K562 (cell line): ENCODE data around the gene HPS1. TPM values are rescaled to one million over a fixed set of nuclear protein-coding genes. Genes with fewer than 3 reads are reported as not detected.

ENCODE experiments used
- ATAC-seq: fragments of 200-7000 bp; cut with Tn5 transposase; 3 replicates; pipeline ENCODE4 v1.9.1; 2020; ENCODE audit warnings: moderate library complexity
- BruUV-seq: library from RNA; stranded (reverse); fragments of 400-500 nt; replicated peaks from 2 replicates; lab custom pipeline; 2021; lab: Mats Ljungman, UMichigan
- CTCF ChIA-PET: fragments of 300-600 bp; formaldehyde crosslinking; extraction: SDS; loops from one replicate; lab custom pipeline; 2021; ENCODE audit warnings: low intra/inter-chr PET ratio; lab: Yijun Ruan, JAX
- POLR2A ChIA-PET: fragments of 300-600, 350-650 bp; sonication (Branson Sonifier 250); formaldehyde crosslinking; extraction: SDS; loops from one replicate; lab custom pipeline; 2021; ENCODE audit warnings: antibody characterized with exemption, inconsistent platforms; lab: Yijun Ruan, JAX
- DNase-seq, 4 experiments: peaks; one replicate each; pipeline versions ENCODE4 v3.0.0 to v3.0.0-alpha.2; 2011 to 2018; ENCODE audit warnings: low spot score in 3 of 4, mixed read lengths in 3 of 4; ENCODE audit errors: extremely low read depth in 1 of 4
- FAIRE-seq: peaks from 2 replicates; lab custom pipeline; 2011; peaks lifted over from hg19 to GRCh38; lab: Jason Lieb, UNC
- H2AFZ ChIP-seq: 2 replicates; pipeline ENCODE4 v1.6.0; 2011; ENCODE audit warnings: low read depth, low read length, control low read depth, inconsistent platforms
- H3K27ac ChIP-seq: fragments of 200-600 bp; 3 replicates; pipeline ENCODE4 v1.8.0; 2011; ENCODE audit warnings: low read depth, mild to moderate bottlenecking, control low read depth, inconsistent platforms, low read length, moderate library complexity, mixed read lengths; ENCODE audit errors: extremely low read depth
- H3K27me3 ChIP-seq, 2 experiments: fragments of 300-600 bp in 1 of 2; 2 replicates in 1 of 2; 3 replicates in 1 of 2; pipeline versions ENCODE4 v1.6.0 to v1.8.0; 2011; ENCODE audit warnings: inconsistent platforms in 2 of 2, low read length in 2 of 2, mild to moderate bottlenecking in 1 of 2, mixed read lengths in 1 of 2, moderate library complexity in 1 of 2; ENCODE audit not compliant: control insufficient read depth in 2 of 2, insufficient read depth in 2 of 2
- H3K36me3 ChIP-seq: fragments of 300-600 bp; 3 replicates; pipeline ENCODE4 v1.8.0; 2011; ENCODE audit warnings: mild to moderate bottlenecking, low read length, inconsistent platforms; ENCODE audit not compliant: control insufficient read depth, insufficient read depth
- H3K4me1 ChIP-seq, 2 experiments: fragments of 200-600 bp in 1 of 2; replicated peaks in 1 of 2; 2 replicates in 1 of 2; 3 replicates in 1 of 2; pipeline versions ENCODE4 v1.5.1 to v1.8.0; 2011; ENCODE audit warnings: inconsistent platforms in 2 of 2, low read length in 2 of 2, mild to moderate bottlenecking in 1 of 2, mixed read lengths in 1 of 2, moderate library complexity in 1 of 2; ENCODE audit not compliant: control insufficient read depth in 2 of 2, insufficient read depth in 2 of 2
- H3K4me2 ChIP-seq: 2 replicates; pipeline ENCODE4 v1.6.1; 2011; ENCODE audit warnings: low read length, control low read depth, inconsistent platforms, mixed read lengths; ENCODE audit not compliant: insufficient read depth
- H3K4me3 ChIP-seq: fragments of 200-600 bp; sonication (generic), shearing (Covaris generic); 2 replicates; pipeline ENCODE4 v1.5.1; 2016; ENCODE audit warnings: control low read depth, inconsistent platforms
- H3K79me2 ChIP-seq: fragments of 200-600 bp; 3 replicates; pipeline ENCODE4 v1.8.0; 2011; ENCODE audit warnings: low read length, inconsistent platforms; ENCODE audit not compliant: control insufficient read depth, insufficient read depth
- H3K9ac ChIP-seq, 2 experiments: 2 replicates each; pipeline versions ENCODE4 v1.6.0 to v1.6.1; 2011; ENCODE audit warnings: low read depth in 2 of 2, low read length in 2 of 2, control low read depth in 1 of 2, inconsistent platforms in 1 of 2, mild to moderate bottlenecking in 1 of 2, mixed read lengths in 1 of 2; ENCODE audit not compliant: insufficient read depth in 1 of 2
- H3K9me1 ChIP-seq: one replicate; pipeline ENCODE4 v1.6.0; 2011; ENCODE audit warnings: inconsistent platforms, mild to moderate bottlenecking, low read length, moderate library complexity; ENCODE audit not compliant: control insufficient read depth, insufficient read depth
- H3K9me3 ChIP-seq: replicated peaks from 2 replicates; pipeline ENCODE4 v1.5.1; 2011; ENCODE audit warnings: low read depth, low read length, inconsistent platforms; ENCODE audit not compliant: control insufficient read depth, insufficient read depth
- H4K20me1 ChIP-seq: replicated peaks from 2 replicates; pipeline ENCODE4 v1.6.1; 2011; ENCODE audit warnings: low read length, inconsistent platforms, mixed read lengths; ENCODE audit not compliant: control insufficient read depth, insufficient read depth
- ADNP ChIP-seq: fragments of 200-800 bp; sonication (Bioruptor generic); IDR thresholded peaks from 2 replicates; pipeline ENCODE4 v1.6.1; 2016; ENCODE audit warnings: missing genetic modification characterization, missing compliant biosample characterization
- BRF1 ChIP-seq: IDR thresholded peaks from 3 replicates; pipeline ENCODE4 v1.6.1; 2011; ENCODE audit warnings: borderline replicate concordance, mild to moderate bottlenecking; ENCODE audit not compliant: insufficient read length; ENCODE audit errors: extremely low read depth
- CTBP1 ChIP-seq: fragments of 450-650 bp; IDR thresholded peaks from 2 replicates; pipeline ENCODE4 v1.6.1; 2016; ENCODE audit warnings: borderline replicate concordance
- DMBX1 ChIP-seq: fragments of 250-450 bp; sonication (Bioruptor Pico); IDR thresholded peaks from 2 replicates; pipeline ENCODE4 v1.8.0; 2022; ENCODE audit warnings: inconsistent platforms, mild to moderate bottlenecking, moderate library complexity, borderline replicate concordance
- ERF ChIP-seq: fragments of 450-650 bp; formaldehyde crosslinking; IDR thresholded peaks from 2 replicates; pipeline ENCODE4 v1.4.0; 2020; ENCODE audit warnings: mild to moderate bottlenecking, mixed read lengths
- ETV5 ChIP-seq: sonication (generic); formaldehyde crosslinking; IDR thresholded peaks from 2 replicates; pipeline ENCODE4 v1.4.0; 2020; ENCODE audit warnings: low read depth, mild to moderate bottlenecking, missing genetic modification reagents
- EWSR1 ChIP-seq: fragments of 450-650 bp; IDR thresholded peaks from 2 replicates; pipeline ENCODE4 v1.6.1; 2018; ENCODE audit warnings: borderline replicate concordance, mild to moderate bottlenecking, low read depth, moderate library complexity; ENCODE audit not compliant: partially characterized antibody
- FOSL1 ChIP-seq: fragments of 200-800 bp; sonication (Bioruptor generic); conservative IDR thresholded peaks from 2 replicates; pipeline ENCODE4 v1.6.1; 2016; ENCODE audit warnings: missing genetic modification characterization, missing compliant biosample characterization
- FOXJ3 ChIP-seq: sonication (generic); formaldehyde crosslinking; IDR thresholded peaks from 2 replicates; pipeline ENCODE4 v1.4.0; 2020; ENCODE audit warnings: mild to moderate bottlenecking, missing genetic modification reagents
- HMG20B ChIP-seq: fragments of 250-450 bp; sonication (Bioruptor Pico); IDR thresholded peaks from 2 replicates; pipeline ENCODE4 v1.5.0; 2021; ENCODE audit warnings: mild to moderate bottlenecking
- HNRNPL ChIP-seq: fragments of 200-400 bp; formaldehyde crosslinking; IDR thresholded peaks from 2 replicates; pipeline ENCODE4 v1.6.1; 2017; ENCODE audit warnings: low read depth, mild to moderate bottlenecking, low read length
- MEIS2 ChIP-seq: fragments of 450-650 bp; IDR thresholded peaks from 2 replicates; pipeline ENCODE4 v1.6.1; 2014; ENCODE audit warnings: mild to moderate bottlenecking; ENCODE audit not compliant: partially characterized antibody
- NFIC ChIP-seq: fragments of 450-650 bp; IDR thresholded peaks from 2 replicates; pipeline ENCODE4 v1.6.1; 2017; ENCODE audit warnings: mild to moderate bottlenecking, inconsistent platforms
- PATZ1 ChIP-seq: fragments of 250-450 bp; sonication (Bioruptor Pico); IDR thresholded peaks from 2 replicates; pipeline ENCODE4 v1.5.0; 2020; ENCODE audit warnings: mild to moderate bottlenecking, borderline replicate concordance
- PHTF2 ChIP-seq: fragments of 250-450 bp; sonication (Bioruptor Pico); IDR thresholded peaks from 2 replicates; pipeline ENCODE4 v1.5.0; 2021; ENCODE audit warnings: mild to moderate bottlenecking
- PRPF4 ChIP-seq: fragments of 200-400 bp; formaldehyde crosslinking; IDR thresholded peaks from one replicate; pipeline ENCODE4 v1.6.1; 2017; ENCODE audit warnings: low read length, low read depth, mild to moderate bottlenecking; ENCODE audit not compliant: insufficient read depth, poor library complexity, severe bottlenecking
- RUNX1 ChIP-seq: sonication (generic); IDR thresholded peaks from 2 replicates; pipeline ENCODE4 v1.6.1; 2016; ENCODE audit warnings: antibody characterized with exemption, low read depth
- SIX5 ChIP-seq, 2 experiments: IDR thresholded peaks; 2 replicates each; pipeline ENCODE4 v1.6.1; 2011; ENCODE audit warnings: low read length in 2 of 2, borderline replicate concordance in 1 of 2, low read depth in 1 of 2, mild to moderate bottlenecking in 1 of 2, moderate library complexity in 1 of 2; ENCODE audit not compliant: insufficient read depth in 1 of 2
- TBL1XR1 ChIP-seq, 2 experiments: IDR thresholded peaks; 2 replicates each; pipeline ENCODE4 v1.6.1; 2012; ENCODE audit warnings: improper control_type of control experiment in 2 of 2, low read length in 2 of 2, mild to moderate bottlenecking in 1 of 2
- ZNF143 ChIP-seq: sonication (generic); formaldehyde crosslinking; IDR thresholded peaks from 2 replicates; pipeline ENCODE4 v1.9.0; 2022; ENCODE audit warnings: mild to moderate bottlenecking, missing genetic modification reagents
- ZNF239 ChIP-seq: fragments of 250-450 bp; sonication (Bioruptor Pico); IDR thresholded peaks from 2 replicates; pipeline ENCODE4 v1.4.0; 2020; ENCODE audit warnings: mild to moderate bottlenecking
- ZNF3 ChIP-seq: fragments of 250-450 bp; sonication (Bioruptor Pico); IDR thresholded peaks from 2 replicates; pipeline ENCODE4 v1.5.0; 2021; ENCODE audit warnings: mild to moderate bottlenecking, moderate library complexity
- ZNF696 ChIP-seq: fragments of 250-450 bp; sonication (Bioruptor Pico); conservative IDR thresholded peaks from 2 replicates; pipeline ENCODE4 v1.4.0; 2020; ENCODE audit warnings: mild to moderate bottlenecking, moderate library complexity
- WGBS: fragments of 100-300 bp; shearing (Covaris generic); methylation state at CpG from one replicate; pipeline ENCODE4 v1.1.6; 2016; ENCODE audit warnings: low coverage, mixed read lengths; ENCODE audit not compliant: insufficient coverage; ENCODE audit errors: missing lambda C conversion rate; 5-methylcytosine and 5-hydroxymethylcytosine counted together
- in situ Hi-C: fragments of 300-500 bp; cut with MboI; formaldehyde crosslinking; loops from 4 replicates; pipeline ENCODE4 v1.15.0; 2018; ENCODE audit warnings: inconsistent platforms, mixed read lengths
- intact Hi-C: fragments of 100-400 bp; cut with micrococcal nuclease; formaldehyde crosslinking; loops from 2 replicates; pipeline ENCODE4 v1.14.2; 2022
- polyA plus RNA-seq, 8 experiments: library from polyadenylated mRNA; depleted of rRNA in 4 of 8; stranded (reverse) in 5 of 8; unstranded in 3 of 8; fragments of >200 nt; fragmentation: Nextera tagmentation in 2 of 8; fragmentation: Illumina TruSeq in 1 of 8; extraction: Ambion mirVana in 2 of 8; extraction: Trizol in 1 of 8; gene quantifications; 2 replicates each; pipeline versions ENCODE4 v1.2.1 to v1.2.3, GENCODE V29; 2011 to 2014; ENCODE audit warnings: inconsistent platforms in 1 of 8, missing spikeins in 1 of 8
- total RNA-seq, 7 experiments: library from RNA; depleted of rRNA in 6 of 7; stranded (reverse); fragments of >200 nt in 6 of 7; fragmentation: Illumina TruSeq in 2 of 7; extraction: Trizol in 2 of 7; gene quantifications; 2 replicates each; pipeline versions ENCODE4 v1.2.1 to v1.2.3, GENCODE V29; 2011 to 2021; ENCODE audit warnings: low replicate concordance in 1 of 7

Gene HPS1
- total and polyA plus RNA-seq, 9 of the 15 experiments (the other 6 are each of a cell fraction or from before 2014, with no cell fraction given): 18.1 to 43.6 (median 26.3) TPM

- FAIRE-seq (peak; percentile 60), DNase-seq (peak; percentile 34 to 73 (median 43)), ATAC-seq (no peak)
- no peaks in the 10 kb centered on the region for H3K9me1 ChIP-seq
- H3K4me2 ChIP-seq: peak overlapping the region; percentile 54
- no TSS peak for BruUV-seq
- H3K79me2 ChIP-seq: no peaks in the 10 kb centered on the region
- H3K27ac ChIP-seq: peak overlapping the region; percentile 72
- H3K4me1 ChIP-seq: peaks cover 52 to 75% of the 10 kb centered on the region in 2 experiments
- intact Hi-C loops (loop anchor here (10.0 kb wide), 2 partner anchors 282 to 452 kb away; no protein-coding TSS in a partner anchor), in situ Hi-C loops (loop anchor here (10.0 kb wide), 1 partner anchor 582 kb away; no protein-coding TSS in a partner anchor)
- H4K20me1 ChIP-seq: no peaks in the 10 kb centered on the region
- H3K9me3 ChIP-seq: no peaks in the 10 kb centered on the region
- no peak overlapping the region for H3K4me3 ChIP-seq
- H3K9ac ChIP-seq: peak overlapping the region in 1 of 2 experiments; percentile 39; a peak in 1 of 4 replicates
- ChIA-PET POLR2A (interaction anchor here (0.7 to 0.9 kb wide), 2 partner anchors 17 to 192 kb away, joined by 3 read pairs; no protein-coding TSS in a partner anchor), CTCF (no interaction called here)
- H3K27me3 ChIP-seq: no peaks in the 10 kb centered on the region
- 7% methylated on average over 5 of the region's 6 CpGs for WGBS
- H3K36me3 ChIP-seq: no peaks in the 10 kb centered on the region
- H2AFZ ChIP-seq: peak overlapping the region; percentile 47; the same call in 1 of the 2 replicates
- TF ChIP-seq PRPF4 (no peak), PHTF2 (CRISPR knock-in tag) (no peak), ERF (CRISPR knock-in tag) (no peak), ETV5 (CRISPR knock-in tag) (no peak), MEIS2 (peak; percentile 58), ZNF696 (CRISPR knock-in tag) (no peak), TBL1XR1 (IDR thresholded peaks at IDR 0.05; ENCODE audit: low read length in 2 of 2) (peak; percentile 56 to 65; a peak in 2 of 4 replicates), HNRNPL (no peak), DMBX1 (CRISPR knock-in tag) (no peak), ZNF3 (no peak), PATZ1 (CRISPR knock-in tag) (no peak), ZNF143 (no peak), BRF1 (no peak), FOXJ3 (CRISPR knock-in tag) (no peak), EWSR1 (no peak), ADNP (tag) (no peak), FOSL1 (tag) (0 out of 2 replicates have a peak, but pooled peaks have one; percentile 22), HMG20B (CRISPR knock-in tag) (no peak), RUNX1 (no peak), ZNF239 (no peak), NFIC (peak; percentile 84), SIX5 (IDR thresholded peaks at IDR 0.05; ENCODE audit: borderline replicate concordance in 1 of 2, insufficient read depth in 1 of 2, low read depth in 1 of 2, low read length in 2 of 2) (no peak), CTBP1 (no peak)
These were observed 16.3 kb upstream of the HPS1 start for GRCh38 chr10:98463016-98463415.
